Mucosa of rectum (tissue), 2 donors: ENCODE measurements around the gene MRPL38.
A peak's percentile ranks its signal among the peaks of the same experiment; 100 is the strongest.

ENCODE experiments used
- H3K27ac ChIP-seq, 2 donors: one replicate each; pipeline ENCODE4 v1.7.0; 2013; ENCODE audit warnings: inconsistent platforms in 2 of 2, low read depth in 2 of 2, low read length in 2 of 2
- H3K27me3 ChIP-seq, 2 donors: one replicate each; pipeline ENCODE4 v1.7.0; 2013; ENCODE audit warnings: low read length in 2 of 2; ENCODE audit not compliant: control insufficient read depth in 2 of 2, insufficient read depth in 2 of 2
- H3K36me3 ChIP-seq, 2 donors: one replicate each; pipeline ENCODE4 v1.7.0; 2013; ENCODE audit warnings: low read length in 2 of 2; ENCODE audit not compliant: control insufficient read depth in 2 of 2, insufficient read depth in 2 of 2
- H3K4me1 ChIP-seq, 2 donors: one replicate each; pipeline ENCODE4 v1.7.0; 2013; ENCODE audit warnings: low read length in 2 of 2, mild to moderate bottlenecking in 1 of 2; ENCODE audit not compliant: control insufficient read depth in 2 of 2, insufficient read depth in 2 of 2
- H3K4me3 ChIP-seq, 2 donors: one replicate each; pipeline ENCODE4 v1.7.0; 2013; ENCODE audit warnings: low read length in 2 of 2
- H3K9ac ChIP-seq, 2 donors: one replicate each; pipeline ENCODE4 v1.7.0; 2013; ENCODE audit warnings: low read length in 2 of 2, low read depth in 1 of 2, mild to moderate bottlenecking in 1 of 2
- H3K9me3 ChIP-seq, 2 donors: one replicate each; pipeline ENCODE4 v1.7.0; 2013; ENCODE audit warnings: low read length in 2 of 2; ENCODE audit not compliant: control insufficient read depth in 2 of 2
- donor health status: healthy.
- donor health status: Normal muscosa, but diverticular disease.

Gene MRPL38

DNA sequence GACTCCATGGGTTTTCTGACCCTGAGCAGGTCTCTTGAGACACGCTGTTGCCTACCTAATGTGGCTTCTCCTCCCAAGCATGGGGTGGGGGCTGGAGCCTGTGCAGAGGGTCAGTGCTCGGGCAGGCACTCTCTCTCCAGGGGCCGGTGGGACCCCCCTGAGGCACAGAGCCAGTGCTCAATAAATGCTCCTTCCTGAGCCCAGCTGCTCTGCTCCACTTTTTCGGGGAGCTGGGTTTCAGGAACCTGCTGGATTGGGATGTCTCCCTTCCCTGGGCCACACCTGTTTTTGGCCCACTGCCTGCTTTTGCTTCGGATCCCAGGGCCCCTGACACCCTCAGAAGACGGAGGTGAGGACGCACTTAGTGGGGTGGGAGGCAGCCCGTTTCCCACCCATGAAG, 6.6 kb downstream of the MRPL38 start:
- no peak overlapping the region for H3K4me3 ChIP-seq
- H3K36me3 ChIP-seq = peaks cover 19 to 34% of the 10 kb centered on the region in 2 donors
- no peaks in the 10 kb centered on the region for H3K27me3 ChIP-seq
- H3K9me3 ChIP-seq = no peaks in the 10 kb centered on the region
- no peak overlapping the region for H3K27ac ChIP-seq
- no peak overlapping the region for H3K9ac ChIP-seq
- H3K4me1 ChIP-seq = peaks cover 17 to 18% of the 10 kb centered on the region in 2 donors

- Histone ChIP-seq H3K27me3 (no peaks in the 10 kb centered on the region), H3K9ac (peak overlapping the region in 1 of 2 donors; percentile 87), H3K4me1 (peaks cover 17 to 18% of the 10 kb centered on the region in 2 donors), H3K27ac (peak overlapping the region; percentile 88 to 91), H3K4me3 (peak overlapping the region; percentile 26 to 88), H3K36me3 (peaks cover 19 to 32% of the 10 kb centered on the region in 2 donors), H3K9me3 (no peaks in the 10 kb centered on the region)
Observed at GRCh38 chr17:75897160-75898019, 7.3 kb downstream of the MRPL38 start.

- peaks cover 17 to 18% of the 10 kb centered on the region in 2 donors for H3K4me1 ChIP-seq
- H3K9me3 ChIP-seq = no peaks in the 10 kb centered on the region
- H3K36me3 ChIP-seq = peaks cover 27 to 34% of the 10 kb centered on the region in 2 donors
Observed at GRCh38 chr17:75896415-75897159, 8.1 kb downstream of the MRPL38 start, which contains the start of gene TRIM65. Gene TRIM65, minus strand, starts transcription at chr17:75896951. Its CDS starts 14 bp downstream, at chr17:75896937.

DNA sequence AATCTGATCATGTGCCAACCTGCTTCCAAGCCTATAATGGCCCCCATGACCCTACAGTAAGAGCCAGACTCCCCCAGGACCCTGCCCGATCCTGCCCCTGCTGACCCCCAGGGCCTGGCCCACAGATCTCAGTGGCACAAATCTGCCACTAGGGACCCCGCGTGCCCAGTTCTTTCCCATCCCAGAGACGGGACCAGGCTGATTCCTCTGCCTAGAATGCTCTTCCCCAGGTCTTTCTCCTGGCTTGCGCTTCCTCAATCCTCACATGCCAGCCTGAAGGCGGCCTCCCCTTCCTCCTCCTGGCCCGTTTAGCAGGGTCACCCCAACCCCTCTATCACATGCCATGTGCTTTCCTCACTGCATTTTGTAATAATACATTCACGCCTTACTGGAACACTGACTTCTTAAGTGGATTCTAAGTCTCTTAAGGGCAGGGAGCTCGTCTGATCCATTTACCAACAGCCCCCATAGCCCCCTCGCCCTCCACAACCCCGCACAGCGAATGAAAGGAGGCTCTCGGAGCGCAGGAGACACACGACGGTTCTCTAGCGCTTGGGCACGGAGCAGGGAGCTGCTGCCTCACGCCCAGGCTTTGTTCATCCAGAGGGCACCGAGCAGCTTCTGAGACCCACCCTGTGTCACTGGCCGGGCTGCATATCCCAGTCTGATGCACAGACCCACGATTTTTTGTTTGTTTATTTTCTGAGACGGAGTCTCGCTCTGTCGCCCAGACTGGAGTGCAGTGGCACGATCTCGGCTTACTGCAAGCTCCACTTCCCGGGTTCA, 9.1 kb downstream of the MRPL38 start:
- Histone ChIP-seq H3K4me3 (peak overlapping the region; percentile 76 to 88), H3K27ac (peak overlapping the region; percentile 9 to 32), H3K9me3 (no peaks in the 10 kb centered on the region), H3K9ac (peak overlapping the region; percentile 49 to 87), H3K36me3 (peaks cover 27 to 35% of the 10 kb centered on the region in 2 donors), H3K4me1 (peaks cover 17 to 18% of the 10 kb centered on the region in 2 donors), H3K27me3 (no peaks in the 10 kb centered on the region)

More at GRCh38 chr17:75896415-75897159, 8.1 kb downstream of the MRPL38 start, which contains the start of gene TRIM65:
- H3K27me3 ChIP-seq = no peaks in the 10 kb centered on the region
- peak within 1 kb of the TSS; percentile 88 to 91 for H3K27ac ChIP-seq
- peak within 1 kb of the TSS; percentile 74 to 87 for H3K9ac ChIP-seq
- H3K4me3 ChIP-seq = peak within 1 kb of the TSS; percentile 76 to 88

- Histone ChIP-seq H3K9ac (no peak overlapping the region), H3K9me3 (no peaks in the 10 kb centered on the region), H3K4me1 (peaks cover 17 to 18% of the 10 kb centered on the region in 2 donors), H3K4me3 (no peak overlapping the region), H3K27me3 (no peaks in the 10 kb centered on the region), H3K36me3 (peaks cover 18 to 31% of the 10 kb centered on the region in 2 donors), H3K27ac (no peak overlapping the region)
Observed at GRCh38 chr17:75894049-75894733, 10.5 kb downstream of the MRPL38 start.

- no peaks in the 10 kb centered on the region for H3K27me3 ChIP-seq
- peaks cover 17 to 18% of the 10 kb centered on the region in 2 donors for H3K4me1 ChIP-seq
- no peak overlapping the region for H3K27ac ChIP-seq
- no peak overlapping the region for H3K9ac ChIP-seq
- H3K9me3 ChIP-seq = no peaks in the 10 kb centered on the region
- H3K36me3 ChIP-seq = peaks cover 11 to 26% of the 10 kb centered on the region in 2 donors
- H3K4me3 ChIP-seq = no peak overlapping the region
Observed at GRCh38 chr17:75893305-75894048, 11.2 kb downstream of the MRPL38 start.

- no peak overlapping the region for H3K9ac ChIP-seq
- peaks cover 17 to 18% of the 10 kb centered on the region in 2 donors for H3K4me1 ChIP-seq
- H3K4me3 ChIP-seq = no peak overlapping the region
- no peak overlapping the region for H3K27ac ChIP-seq
- H3K27me3 ChIP-seq = no peaks in the 10 kb centered on the region
- peaks cover 11 to 24% of the 10 kb centered on the region in 2 donors for H3K36me3 ChIP-seq
- H3K9me3 ChIP-seq = no peaks in the 10 kb centered on the region
Observed at GRCh38 chr17:75892556-75893224, 12.0 kb downstream of the MRPL38 start.

- Histone ChIP-seq H3K9me3 (no peaks in the 10 kb centered on the region), H3K9ac (no peak overlapping the region), H3K4me1 (peaks cover 13 to 14% of the 10 kb centered on the region in 2 donors), H3K36me3 (peaks cover 11 to 24% of the 10 kb centered on the region in 2 donors), H3K4me3 (no peak overlapping the region), H3K27me3 (no peaks in the 10 kb centered on the region), H3K27ac (no peak overlapping the region)
Observed at GRCh38 chr17:75891605-75892555, 12.8 kb downstream of the MRPL38 start.
